ENCODE results near the gene TMTC1. TPM values are rescaled to one million over a fixed set of nuclear protein-coding genes. Genes with fewer than 3 reads are reported as not detected.
"Not testable (repeated sequence)": the region's sequence is repeated elsewhere in the genome, so short reads cannot be mapped to it uniquely, and the experiment has no call there.

The TMTC1 gene
- total RNA-seq, 1 experiment from 2014 or later, result not detected

DNA sequence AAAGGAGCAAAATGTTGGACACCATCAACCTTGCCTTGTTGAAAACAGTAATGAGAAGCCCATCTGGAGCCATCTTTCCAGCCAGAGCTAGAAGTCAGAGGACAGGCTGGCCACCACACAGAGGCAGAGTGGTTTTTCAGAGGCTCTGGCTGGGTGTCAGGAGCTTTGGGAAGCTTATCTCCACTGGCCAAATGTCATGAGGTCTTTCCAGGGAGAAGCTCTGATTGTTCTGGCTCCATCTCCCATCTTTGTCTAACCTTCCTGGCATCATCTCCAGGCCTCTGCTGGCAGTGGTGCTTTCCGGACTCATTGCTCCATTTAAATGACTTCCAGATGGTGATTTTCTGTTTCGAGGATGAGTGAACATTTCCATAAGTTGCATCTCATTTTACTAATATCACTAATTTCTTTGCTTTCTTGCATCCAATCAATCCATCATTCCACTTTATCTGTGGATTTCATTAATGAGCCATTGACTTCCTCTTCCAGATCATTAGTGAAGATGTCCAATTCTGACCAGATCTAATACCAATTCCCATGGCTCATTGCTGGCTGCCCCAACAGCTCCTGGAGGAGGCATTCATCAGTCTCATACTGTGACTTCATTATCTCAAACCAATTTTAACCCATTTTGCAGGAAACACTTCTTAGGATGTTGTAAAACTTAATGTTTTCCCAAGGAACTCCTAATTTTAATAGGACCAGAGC, 35.3 kb upstream of the TMTC1 start:
- POLR2A ChIA-PET, result no interaction called here
- Histone ChIP-seq H3K4me1 (no peaks in the 10 kb centered on the region), H3K36me3 (ENCODE audit: control insufficient read depth, insufficient read depth, low read length) (no peaks in the 10 kb centered on the region), H3K4me3 (ENCODE audit: low read depth, low read length) (no peak overlapping the region), H3K27me3 (replicated peaks; ENCODE audit: control insufficient read depth, insufficient read depth, low read length) (no peaks in the 10 kb centered on the region), H3K9me3 (peaks cover 11% of the 10 kb centered on the region; the same call in 1 of the 2 replicates)
- no peak for DNase-seq
- no peaks in the 10 kb centered on the region for H3K9me3 Mint-ChIP-seq (ENCODE audit: unreplicated experiment)
- H3K27ac Mint-ChIP-seq (ENCODE audit: unreplicated experiment), result no peak overlapping the region
- H3K4me3 Mint-ChIP-seq (ENCODE audit: unreplicated experiment), result no peak overlapping the region
- intact Hi-C loops (cut with micrococcal nuclease; ENCODE audit: unreplicated experiment), result no loop called here
- no TSS peak for BruUV-seq (replicated peaks)
- no peaks in the 10 kb centered on the region for H3K36me3 Mint-ChIP-seq (ENCODE audit: insufficient read depth, unreplicated experiment)
- CTCF ChIA-PET, result no interaction called here
- H3K4me1 Mint-ChIP-seq (ENCODE audit: low read depth, unreplicated experiment), result no peaks in the 10 kb centered on the region
- TF ChIP-seq, protein P1, sequence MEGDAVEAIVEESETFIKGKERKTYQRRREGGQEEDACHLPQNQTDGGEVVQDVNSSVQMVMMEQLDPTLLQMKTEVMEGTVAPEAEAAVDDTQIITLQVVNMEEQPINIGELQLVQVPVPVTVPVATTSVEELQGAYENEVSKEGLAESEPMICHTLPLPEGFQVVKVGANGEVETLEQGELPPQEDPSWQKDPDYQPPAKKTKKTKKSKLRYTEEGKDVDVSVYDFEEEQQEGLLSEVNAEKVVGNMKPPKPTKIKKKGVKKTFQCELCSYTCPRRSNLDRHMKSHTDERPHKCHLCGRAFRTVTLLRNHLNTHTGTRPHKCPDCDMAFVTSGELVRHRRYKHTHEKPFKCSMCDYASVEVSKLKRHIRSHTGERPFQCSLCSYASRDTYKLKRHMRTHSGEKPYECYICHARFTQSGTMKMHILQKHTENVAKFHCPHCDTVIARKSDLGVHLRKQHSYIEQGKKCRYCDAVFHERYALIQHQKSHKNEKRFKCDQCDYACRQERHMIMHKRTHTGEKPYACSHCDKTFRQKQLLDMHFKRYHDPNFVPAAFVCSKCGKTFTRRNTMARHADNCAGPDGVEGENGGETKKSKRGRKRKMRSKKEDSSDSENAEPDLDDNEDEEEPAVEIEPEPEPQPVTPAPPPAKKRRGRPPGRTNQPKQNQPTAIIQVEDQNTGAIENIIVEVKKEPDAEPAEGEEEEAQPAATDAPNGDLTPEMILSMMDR (IDR thresholded peaks at IDR 0.05; ENCODE audit: insufficient read depth in 1 of 2, low read depth in 1 of 2, low read length in 1 of 2, severe bottlenecking in 1 of 2, unreplicated experiment in 1 of 2), result no peak
- H3K27me3 Mint-ChIP-seq (ENCODE audit: insufficient read depth, unreplicated experiment), result no peaks in the 10 kb centered on the region

DNA sequence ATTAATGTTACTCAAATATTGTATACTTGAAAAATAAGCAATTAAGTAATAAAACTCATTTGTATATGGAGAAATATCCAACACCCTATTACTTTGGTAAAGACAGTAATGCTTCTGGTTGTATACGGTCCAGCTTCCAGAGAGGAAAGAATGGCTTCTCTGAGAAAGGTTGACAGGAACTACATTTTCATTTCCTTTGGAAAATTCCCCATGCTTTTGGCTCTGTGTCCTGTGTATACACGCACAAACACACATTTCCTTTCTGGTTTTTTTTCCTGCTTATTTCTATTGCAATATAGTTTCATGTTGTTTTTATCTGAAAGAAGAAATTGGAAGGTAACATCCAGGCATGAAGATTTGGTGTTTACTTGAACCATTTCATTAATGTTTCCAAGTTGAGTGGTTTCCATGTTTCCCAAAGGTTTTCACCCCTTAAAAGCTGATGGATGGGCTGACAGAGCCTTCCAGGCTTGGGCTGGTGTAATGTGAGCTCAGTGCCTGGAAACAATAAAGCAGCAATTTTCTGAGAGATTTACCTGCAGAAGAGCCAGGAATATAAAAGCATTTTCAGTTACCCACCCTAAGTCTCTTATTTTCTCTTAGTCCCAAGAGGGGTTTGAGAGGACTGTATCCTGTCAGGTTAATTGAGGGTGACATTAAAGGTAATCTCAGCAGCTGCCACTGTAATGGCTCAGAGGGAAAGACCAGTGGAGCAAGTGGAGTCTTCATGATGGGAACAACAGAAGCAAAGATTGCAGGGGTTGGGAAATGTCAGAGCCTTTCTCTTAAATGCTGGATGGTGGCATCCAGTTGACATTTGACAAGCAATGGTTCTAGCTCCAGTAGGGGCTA, 33.4 kb upstream of the TMTC1 start:
- Histone ChIP-seq H3K27me3 (replicated peaks; ENCODE audit: control insufficient read depth, insufficient read depth, low read length) (no peaks in the 10 kb centered on the region), H3K4me3 (ENCODE audit: low read depth, low read length) (no peak overlapping the region), H3K9me3 (peaks cover 11% of the 10 kb centered on the region; the same call in 1 of the 2 replicates), H3K4me1 (no peaks in the 10 kb centered on the region), H3K36me3 (ENCODE audit: control insufficient read depth, insufficient read depth, low read length) (no peaks in the 10 kb centered on the region)
- BruUV-seq (replicated peaks), result no TSS peak
- intact Hi-C loops (cut with micrococcal nuclease; ENCODE audit: unreplicated experiment), result no loop called here
- POLR2A ChIA-PET, result no interaction called here
- CTCF ChIA-PET, result no interaction called here
- TF ChIP-seq, protein P1 (IDR thresholded peaks at IDR 0.05; ENCODE audit: insufficient read depth in 1 of 2, low read depth in 1 of 2, low read length in 1 of 2, severe bottlenecking in 1 of 2, unreplicated experiment in 1 of 2), result no peak
- Mint-ChIP-seq H3K27ac (ENCODE audit: unreplicated experiment) (no peak overlapping the region), H3K4me3 (ENCODE audit: unreplicated experiment) (no peak overlapping the region), H3K9me3 (ENCODE audit: unreplicated experiment) (no peaks in the 10 kb centered on the region), H3K4me1 (ENCODE audit: low read depth, unreplicated experiment) (no peaks in the 10 kb centered on the region), H3K27me3 (ENCODE audit: insufficient read depth, unreplicated experiment) (no peaks in the 10 kb centered on the region), H3K36me3 (ENCODE audit: insufficient read depth, unreplicated experiment) (no peaks in the 10 kb centered on the region)
- no peak for DNase-seq

DNA sequence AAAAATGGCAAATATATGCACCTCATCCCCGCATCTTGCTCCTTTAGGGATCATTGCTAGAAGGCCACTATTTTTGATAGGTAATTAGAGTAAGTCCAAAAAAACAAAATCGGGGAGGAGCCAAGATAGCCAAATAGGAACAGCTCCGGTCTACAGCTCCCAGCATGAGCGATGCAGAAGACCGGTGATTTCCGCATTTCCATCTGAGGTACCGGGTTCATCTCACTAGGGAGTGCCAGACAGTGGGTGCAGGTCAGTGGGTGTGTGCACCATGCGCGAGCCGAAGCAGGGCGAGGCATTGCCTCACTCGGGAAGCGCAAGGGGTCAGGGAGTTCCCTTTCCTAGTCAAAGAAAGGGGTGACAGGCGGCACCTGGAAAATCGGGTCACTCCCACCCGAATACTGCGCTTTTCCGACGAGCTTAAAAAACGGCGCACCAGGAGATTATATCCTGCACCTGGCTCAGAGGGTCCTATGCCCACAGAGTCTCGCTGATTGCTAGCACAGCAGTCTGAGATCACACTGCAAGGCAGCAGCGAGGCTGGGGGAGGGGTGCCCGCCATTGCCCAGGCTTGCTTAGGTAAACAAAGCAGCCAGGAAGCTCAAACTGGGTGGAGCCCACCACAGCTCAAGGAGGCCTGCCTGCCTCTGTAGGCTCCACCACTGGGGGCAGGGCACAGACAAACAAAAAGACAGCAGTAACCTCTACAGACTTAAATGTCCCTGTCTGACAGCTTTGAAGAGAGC, 26.0 kb upstream of the TMTC1 start:
- H3K4me1 ChIP-seq; BruUV-seq (replicated peaks); H3K36me3 ChIP-seq (ENCODE audit: control insufficient read depth, insufficient read depth, low read length); CTCF ChIA-PET; H3K27me3 Mint-ChIP-seq (ENCODE audit: insufficient read depth, unreplicated experiment); H3K4me3 ChIP-seq (ENCODE audit: low read depth, low read length); POLR2A ChIA-PET; H3K9me3 ChIP-seq; H3K9me3 Mint-ChIP-seq (ENCODE audit: unreplicated experiment); H3K27me3 ChIP-seq (replicated peaks; ENCODE audit: control insufficient read depth, insufficient read depth, low read length); intact Hi-C loops (cut with micrococcal nuclease; ENCODE audit: unreplicated experiment); H3K36me3 Mint-ChIP-seq (ENCODE audit: insufficient read depth, unreplicated experiment); H3K27ac Mint-ChIP-seq (ENCODE audit: unreplicated experiment); H3K4me1 Mint-ChIP-seq (ENCODE audit: low read depth, unreplicated experiment); H3K4me3 Mint-ChIP-seq (ENCODE audit: unreplicated experiment); DNase-seq: not testable (repeated sequence)
